ENCODE data around the gene ELF2.
"Not testable (repeated sequence)": the region's sequence is repeated elsewhere in the genome, so short reads cannot be mapped to it uniquely, and the experiment has no call there.

Gene ELF2

DNA sequence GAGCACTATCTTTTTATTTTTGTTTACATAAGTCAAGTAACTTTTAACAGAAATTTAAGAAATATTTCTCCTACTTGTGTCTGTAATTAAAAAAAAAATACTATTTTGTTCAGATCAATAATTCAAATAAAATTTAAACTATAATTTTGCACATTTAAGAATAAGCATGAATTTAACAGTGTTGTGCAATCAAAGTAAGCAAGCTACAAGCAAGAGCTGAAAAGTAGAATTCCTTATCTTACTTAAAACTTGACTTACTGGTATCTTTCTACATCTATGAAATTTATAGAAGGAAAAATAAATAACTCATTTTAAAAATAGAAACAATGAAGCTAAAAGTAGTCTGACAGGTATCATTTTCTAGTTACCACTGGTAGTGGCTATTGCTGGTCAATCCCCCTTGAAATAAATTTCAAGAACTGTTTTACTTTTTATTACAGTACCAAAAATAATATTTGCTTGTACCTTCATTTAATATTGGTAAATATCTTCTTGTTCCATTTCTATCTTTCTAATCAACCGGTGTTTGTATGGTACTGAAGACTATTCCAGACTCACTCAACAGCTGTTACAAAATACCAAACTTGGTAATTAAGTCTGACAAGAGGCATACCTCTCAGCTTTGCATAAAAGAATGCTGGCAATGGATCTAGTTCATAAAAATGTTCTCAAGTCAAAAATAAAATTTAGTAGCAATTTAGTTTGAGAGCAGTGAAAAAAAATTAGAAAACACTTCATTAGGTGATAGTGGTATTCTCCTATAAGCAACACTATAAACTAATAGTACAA, 99.3 kb downstream of the ELF2 start:
- no peak for TF ChIP-seq JUND (IDR thresholded peaks at IDR 0.05; ENCODE audit: low read depth)
- no peak for DNase-seq (ENCODE audit: low read depth in 1 of 2, low spot score in 1 of 2)
- in situ Hi-C loops (cut with HindIII; ENCODE audit: low pct_unique_long_range_greater_than_20kb, low sequenced_read_pairs), result no loop called here

DNA sequence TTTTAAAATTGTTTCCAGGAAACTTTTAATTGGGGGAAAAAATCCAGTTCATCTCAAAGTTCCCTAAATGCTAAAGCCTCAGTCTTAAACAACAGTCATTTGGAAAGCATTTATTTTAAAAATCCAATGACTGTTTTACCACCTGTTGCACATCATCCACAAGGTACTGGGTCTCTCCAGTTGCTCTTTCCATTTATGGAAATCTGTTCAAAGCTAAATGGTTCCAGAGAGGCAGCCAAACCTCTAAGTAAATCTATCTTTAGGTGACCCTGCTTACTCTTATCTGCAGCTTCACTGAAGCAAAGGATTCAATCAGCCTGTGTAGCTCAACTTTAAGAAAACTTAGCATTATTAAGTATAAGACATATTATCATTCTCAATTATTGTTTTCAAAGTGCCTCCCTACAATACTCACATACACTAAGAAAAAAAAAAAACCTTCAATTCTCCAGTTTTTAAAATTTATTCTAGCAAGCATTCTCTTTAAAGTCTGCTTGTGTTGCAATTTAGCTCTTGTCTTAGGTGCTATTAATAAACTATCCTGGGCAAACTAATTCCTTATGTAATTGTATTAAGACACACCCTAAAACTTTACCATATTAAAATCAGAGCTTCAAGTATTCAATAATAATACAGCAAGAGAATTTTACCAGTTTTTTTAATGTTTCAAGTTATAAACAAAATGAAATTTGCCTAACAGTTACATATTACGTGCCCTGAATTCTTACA, 100.8 kb downstream of the ELF2 start:
- no peak for DNase-seq (ENCODE audit: low read depth in 1 of 2, low spot score in 1 of 2)
- in situ Hi-C loops (cut with HindIII; ENCODE audit: low pct_unique_long_range_greater_than_20kb, low sequenced_read_pairs), result no loop called here
- TF ChIP-seq JUND (IDR thresholded peaks at IDR 0.05; ENCODE audit: low read depth), result no peak

DNA sequence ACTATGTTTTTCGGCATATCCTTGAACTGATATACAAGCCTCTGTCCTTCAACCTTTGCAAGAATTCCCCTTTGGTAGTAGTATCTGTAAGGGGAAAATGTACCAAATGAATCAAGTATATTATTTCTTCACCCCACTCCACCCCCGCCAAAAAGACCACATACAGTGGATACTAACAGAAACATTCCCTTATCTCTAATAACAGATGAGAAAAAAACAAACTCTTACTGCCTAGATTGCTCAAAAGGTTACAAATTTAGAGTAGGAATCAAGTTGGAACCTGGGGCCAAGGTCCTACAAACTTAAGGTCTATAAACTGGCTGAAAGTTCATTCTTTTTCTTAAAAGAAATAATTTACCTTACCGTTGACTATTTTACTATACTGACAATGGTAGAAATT, 116.4 kb downstream of the ELF2 start:
- no peak for DNase-seq (ENCODE audit: low read depth in 1 of 2, low spot score in 1 of 2)
- in situ Hi-C loops (cut with HindIII; ENCODE audit: low pct_unique_long_range_greater_than_20kb, low sequenced_read_pairs), result no loop called here
- no peak for TF ChIP-seq JUND (IDR thresholded peaks at IDR 0.05; ENCODE audit: low read depth)

DNA sequence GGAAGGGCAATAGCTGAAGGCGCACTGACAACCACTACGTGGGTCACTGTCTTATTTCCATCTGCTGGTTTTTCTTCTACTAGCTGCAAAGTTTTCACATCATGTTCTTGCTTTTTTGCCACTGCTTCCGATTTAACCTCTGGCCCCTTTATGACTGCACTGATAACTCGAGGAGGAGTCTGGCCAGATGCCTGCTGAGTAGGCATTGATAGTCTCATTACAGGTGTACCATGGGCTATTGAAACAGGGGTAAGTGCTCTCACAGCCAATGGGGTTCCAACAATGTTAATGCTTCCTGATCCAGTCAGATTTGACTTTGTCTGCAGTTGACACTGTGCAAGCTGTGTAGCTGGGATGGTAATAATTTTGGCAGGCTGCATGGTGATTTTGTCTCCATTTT, 118.0 kb downstream of the ELF2 start:
- in situ Hi-C loops (cut with HindIII; ENCODE audit: low pct_unique_long_range_greater_than_20kb, low sequenced_read_pairs); DNase-seq (ENCODE audit: low read depth in 1 of 2, low spot score in 1 of 2): not testable (repeated sequence)

DNA sequence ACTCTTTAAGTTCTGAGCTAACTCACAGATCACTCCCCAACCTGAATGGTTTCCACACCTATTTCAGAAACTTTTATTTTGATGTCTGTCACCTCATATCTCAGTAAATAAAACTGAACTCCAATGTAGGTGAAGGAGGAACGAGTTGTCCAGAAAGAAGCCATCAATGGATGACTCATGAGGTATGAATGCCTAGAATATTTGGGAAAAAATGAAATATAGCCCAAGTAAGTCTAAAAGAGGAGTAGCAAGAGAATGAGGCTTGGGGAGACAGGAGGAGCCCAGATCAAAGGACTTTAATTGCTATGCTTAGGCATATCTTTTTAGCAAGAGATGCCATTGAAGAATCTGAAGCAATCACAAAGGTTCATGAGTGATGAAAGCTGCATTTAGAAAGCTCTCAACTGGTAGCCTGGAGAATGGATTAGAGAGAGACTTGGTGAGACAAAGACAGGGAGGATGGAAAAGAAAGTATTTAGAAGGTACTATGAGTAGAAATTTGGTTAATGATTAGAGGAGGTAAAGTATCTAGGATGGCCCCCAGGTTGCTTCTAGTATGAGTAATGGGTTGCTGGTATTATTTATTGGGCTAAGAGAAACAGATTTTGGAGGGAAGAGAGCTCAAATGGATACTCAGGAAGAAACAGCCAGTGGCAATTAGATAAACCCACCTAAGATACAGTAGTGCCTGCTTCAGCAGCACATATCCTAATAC, 122.1 kb downstream of the ELF2 start:
- in situ Hi-C loops (cut with HindIII; ENCODE audit: low pct_unique_long_range_greater_than_20kb, low sequenced_read_pairs), result no loop called here
- TF ChIP-seq JUND (IDR thresholded peaks at IDR 0.05; ENCODE audit: low read depth), result no peak
- DNase-seq (ENCODE audit: low read depth in 1 of 2, low spot score in 1 of 2), result no peak

DNA sequence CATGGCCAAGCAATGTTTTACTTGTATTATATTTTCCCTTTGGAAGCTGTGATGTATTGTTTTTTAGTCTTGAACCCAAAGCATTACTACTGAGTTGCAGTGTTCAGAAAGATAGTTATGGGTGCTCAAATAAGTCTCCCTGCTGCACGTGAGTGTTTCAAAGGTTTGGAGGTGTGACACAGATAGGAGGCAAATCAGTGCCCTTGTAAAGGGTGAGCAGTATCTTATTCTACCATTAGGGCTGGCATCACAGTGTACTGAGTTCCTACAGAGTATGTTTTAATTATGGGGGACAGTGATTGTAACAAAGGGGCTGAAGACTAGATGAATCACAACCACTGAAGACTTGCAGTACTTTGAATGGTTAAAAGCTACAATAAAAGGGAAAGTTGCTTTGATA, 123.1 kb downstream of the ELF2 start:
- DNase-seq (ENCODE audit: low read depth in 1 of 2, low spot score in 1 of 2), result no peak
- in situ Hi-C loops (cut with HindIII; ENCODE audit: low pct_unique_long_range_greater_than_20kb, low sequenced_read_pairs), result no loop called here
- no peak for TF ChIP-seq JUND (IDR thresholded peaks at IDR 0.05; ENCODE audit: low read depth)

DNA sequence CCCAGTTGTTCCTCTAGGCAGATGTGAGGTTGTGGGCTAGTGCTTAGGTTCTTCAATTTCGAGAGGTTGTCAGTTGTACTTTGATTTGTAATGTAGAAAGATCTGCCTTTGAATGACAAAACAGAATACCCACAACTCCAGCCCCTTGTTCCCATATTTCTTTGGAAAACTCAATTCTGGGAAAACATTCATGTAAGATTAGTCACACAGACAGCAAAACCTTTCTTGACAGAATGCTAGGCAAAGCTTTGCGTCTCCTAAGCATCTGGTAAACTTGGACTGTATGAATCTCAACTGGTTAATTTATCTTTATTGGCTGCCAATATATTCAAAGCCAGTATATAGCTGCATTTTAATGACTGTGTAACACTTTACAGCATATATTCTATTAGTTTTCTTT, 126.6 kb downstream of the ELF2 start:
- no peak for TF ChIP-seq JUND (IDR thresholded peaks at IDR 0.05; ENCODE audit: low read depth)
- DNase-seq (ENCODE audit: low read depth in 1 of 2, low spot score in 1 of 2), result no peak
- in situ Hi-C loops (cut with HindIII; ENCODE audit: low pct_unique_long_range_greater_than_20kb, low sequenced_read_pairs), result no loop called here

DNA sequence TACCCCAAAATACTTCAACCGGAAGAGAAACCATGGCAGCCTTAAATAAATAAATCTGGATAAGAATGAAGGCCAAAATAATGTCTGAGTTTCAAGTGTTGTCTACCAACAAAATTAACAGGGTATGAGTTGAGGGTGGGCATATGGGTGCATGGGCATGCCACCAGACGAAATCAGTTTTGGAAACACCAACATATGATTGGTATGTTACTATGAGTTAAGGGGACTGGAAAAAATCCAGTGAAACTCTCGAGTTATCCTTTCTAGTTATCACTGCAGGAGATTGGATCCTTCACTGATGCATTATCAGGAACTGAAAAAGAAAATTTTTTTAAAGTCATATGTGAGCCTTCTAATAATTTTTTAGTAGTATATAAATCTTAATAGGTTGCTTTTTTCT, 129.0 kb downstream of the ELF2 start:
- no peak for DNase-seq (ENCODE audit: low read depth in 1 of 2, low spot score in 1 of 2)
- no peak for TF ChIP-seq JUND (IDR thresholded peaks at IDR 0.05; ENCODE audit: low read depth)
- in situ Hi-C loops (cut with HindIII; ENCODE audit: low pct_unique_long_range_greater_than_20kb, low sequenced_read_pairs), result no loop called here

DNA sequence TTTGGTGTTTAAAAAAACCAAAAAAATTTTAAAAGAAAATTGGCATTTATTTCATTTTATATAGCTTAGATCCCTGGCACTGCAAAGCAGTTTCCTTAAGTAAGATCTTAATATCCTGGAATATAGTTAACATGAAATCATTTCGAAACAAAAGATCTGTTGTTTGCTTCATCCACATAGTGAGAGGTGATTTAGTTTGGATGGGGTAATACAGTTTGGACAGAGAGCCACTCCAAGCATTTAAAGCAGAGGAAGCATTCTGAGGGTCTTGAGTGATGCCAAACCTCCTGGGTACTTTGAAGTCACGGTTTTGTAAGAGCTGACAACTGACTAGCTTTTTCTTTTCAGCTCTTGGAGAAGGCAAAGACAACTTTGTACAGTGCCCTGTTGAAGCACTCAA, 132.7 kb downstream of the ELF2 start:
- in situ Hi-C loops (cut with HindIII; ENCODE audit: low pct_unique_long_range_greater_than_20kb, low sequenced_read_pairs), result no loop called here
- TF ChIP-seq JUND (IDR thresholded peaks at IDR 0.05; ENCODE audit: low read depth), result no peak
- no peak for DNase-seq (ENCODE audit: low read depth in 1 of 2, low spot score in 1 of 2)

DNA sequence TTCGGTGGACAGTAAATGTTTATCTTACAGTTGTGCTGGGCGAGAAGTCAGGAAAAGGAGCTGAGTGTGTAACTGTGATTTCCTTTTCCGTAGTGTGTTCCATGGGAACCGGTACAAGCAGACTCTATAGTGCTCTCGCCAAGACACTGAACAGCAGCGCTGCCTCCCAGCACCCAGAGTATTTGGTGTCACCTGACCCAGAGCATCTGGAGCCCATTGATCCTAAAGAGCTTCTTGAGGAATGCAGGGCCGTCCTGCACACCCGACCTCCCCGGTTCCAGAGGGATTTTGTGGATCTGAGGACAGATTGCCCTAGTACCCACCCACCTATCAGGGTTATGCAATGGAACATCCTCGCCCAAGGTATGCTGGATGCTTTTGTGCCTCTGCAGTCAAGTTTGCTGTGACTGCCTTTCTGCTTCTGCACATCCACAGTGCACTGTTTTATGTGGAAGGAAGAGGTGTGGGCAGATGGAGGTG, 134.0 kb downstream of the ELF2 start:
- no peak for DNase-seq (ENCODE audit: low read depth in 1 of 2, low spot score in 1 of 2)
- in situ Hi-C loops (cut with HindIII; ENCODE audit: low pct_unique_long_range_greater_than_20kb, low sequenced_read_pairs), result no loop called here
- TF ChIP-seq JUND (IDR thresholded peaks at IDR 0.05; ENCODE audit: low read depth), result no peak

DNA sequence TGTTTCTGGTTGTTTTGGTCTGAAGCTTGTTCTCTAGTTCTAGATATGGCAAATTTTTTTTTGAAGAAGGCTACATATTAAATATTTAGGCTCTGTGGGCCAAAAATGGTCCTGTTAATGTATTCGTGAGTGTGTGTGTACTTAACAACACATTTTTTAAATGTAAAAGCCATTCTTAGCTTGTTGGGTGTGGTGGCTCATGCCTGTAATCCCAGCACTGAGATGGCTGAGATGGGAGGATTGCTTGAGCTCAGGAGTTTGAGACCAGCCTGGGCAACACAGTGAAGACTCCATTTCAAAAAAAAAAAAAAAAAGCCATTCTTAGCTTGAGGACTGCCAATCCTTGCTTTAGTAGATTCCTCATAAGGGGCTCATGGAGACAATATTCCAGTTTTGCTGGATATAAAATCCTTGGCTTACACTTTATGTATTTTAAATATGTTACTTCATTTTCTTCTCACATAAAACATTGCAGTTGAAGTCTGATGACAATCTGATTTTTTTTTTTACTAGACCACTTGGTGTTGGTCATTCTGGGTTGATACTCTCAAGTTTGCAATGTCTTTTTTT, 138.1 kb downstream of the ELF2 start:
- in situ Hi-C loops (cut with HindIII; ENCODE audit: low pct_unique_long_range_greater_than_20kb, low sequenced_read_pairs), result no loop called here

DNA sequence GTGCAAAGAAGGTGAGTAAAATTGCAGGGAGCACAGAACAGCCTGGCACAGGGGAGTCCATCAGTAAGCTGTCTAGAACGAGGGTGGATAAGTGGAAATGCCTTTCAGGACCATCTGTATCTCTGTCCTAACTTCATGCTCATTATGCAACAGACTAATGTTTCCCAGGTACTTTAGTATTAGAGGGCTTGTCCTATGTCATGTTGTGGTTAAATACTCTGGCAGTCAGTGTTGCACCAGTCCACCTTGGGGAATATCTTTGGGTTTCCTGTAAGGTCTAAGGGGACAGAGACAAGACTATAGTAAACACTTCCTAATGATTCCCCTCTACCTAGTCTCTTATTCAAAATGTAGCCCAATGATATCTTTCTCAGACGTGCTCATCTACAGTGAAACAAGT, 140.1 kb downstream of the ELF2 start:
- no peak for TF ChIP-seq JUND (IDR thresholded peaks at IDR 0.05; ENCODE audit: low read depth)
- no peak for DNase-seq (ENCODE audit: low read depth in 1 of 2, low spot score in 1 of 2)
- in situ Hi-C loops (cut with HindIII; ENCODE audit: low pct_unique_long_range_greater_than_20kb, low sequenced_read_pairs), result no loop called here

More for the DNA sequence above, 138.1 kb downstream of the ELF2 start:
- no peak for DNase-seq (ENCODE audit: low read depth in 1 of 2, low spot score in 1 of 2)
- TF ChIP-seq JUND (IDR thresholded peaks at IDR 0.05; ENCODE audit: low read depth), result no peak
